SK-N-SH (cell line): ENCODE data around the gene TBL3. TPM values are rescaled to one million over a fixed set of nuclear protein-coding genes. Genes with fewer than 3 reads are reported as not detected.

Experiments
- CTCF ChIA-PET: fragments of 300-600, 350-600 bp; formaldehyde crosslinking; extraction: SDS; loops from one replicate; lab custom pipeline; 2021; lab: Yijun Ruan, JAX
- POLR2A ChIA-PET: fragments of 350-600 bp; sonication (Branson Sonifier 250); formaldehyde crosslinking; extraction: SDS; loops from one replicate; lab custom pipeline; 2020; ENCODE audit warnings: antibody characterized with exemption, inconsistent platforms; lab: Yijun Ruan, JAX
- DNase-seq: peaks from one replicate; pipeline ENCODE4 v3.0.0; 2012
- H2AFZ ChIP-seq: fragments of 200-600 bp; sonication (generic); 2 replicates; pipeline ENCODE4 v1.8.1; 2016; ENCODE audit warnings: antibody characterized with exemption, mild to moderate bottlenecking, low read depth
- H3F3A ChIP-seq: fragments of 200-600 bp; sonication (generic); replicated peaks from 2 replicates; pipeline ENCODE3; 2016; ENCODE audit warnings: antibody characterized with exemption, mild to moderate bottlenecking; ENCODE audit not compliant: insufficient read depth
- H3K27ac ChIP-seq, 2 experiments: fragments of 200-500 bp in 1 of 2; fragments of 200-600 bp in 1 of 2; sonication (Bioruptor generic) in 1 of 2; sonication (generic), shearing (Covaris generic) in 1 of 2; 2 replicates each; pipeline versions ENCODE4 v1.5.1 to v1.6.1; 2014 to 2016; ENCODE audit warnings: low read depth in 2 of 2, inconsistent platforms in 1 of 2, low read length in 1 of 2, mild to moderate bottlenecking in 1 of 2, mixed read lengths in 1 of 2
- H3K27me3 ChIP-seq: fragments of 200-600 bp; sonication (generic), shearing (Covaris generic); 2 replicates; pipeline ENCODE4 v1.6.1; 2016; ENCODE audit warnings: mixed run types; ENCODE audit not compliant: insufficient read depth
- H3K36me3 ChIP-seq, 2 experiments: fragments of 200-500 bp in 1 of 2; fragments of 200-600 bp in 1 of 2; sonication (Bioruptor generic) in 1 of 2; sonication (generic) in 1 of 2; replicated peaks in 1 of 2; 2 replicates each; pipeline versions ENCODE3 to v1.5.1; 2014 to 2016; ENCODE audit warnings: low read length in 1 of 2, mild to moderate bottlenecking in 1 of 2; ENCODE audit not compliant: insufficient read depth in 2 of 2, control insufficient read depth in 1 of 2
- H3K4me1 ChIP-seq, 2 experiments: fragments of 200-500 bp in 1 of 2; fragments of 200-600 bp in 1 of 2; sonication (Bioruptor generic) in 1 of 2; sonication (generic), shearing (Covaris generic) in 1 of 2; 2 replicates each; pipeline versions ENCODE4 v1.5.1 to v1.6.1; 2014 to 2016; ENCODE audit warnings: low read depth in 1 of 2, low read length in 1 of 2, mixed run types in 1 of 2; ENCODE audit not compliant: insufficient read depth in 2 of 2, control insufficient read depth in 1 of 2
- H3K4me2 ChIP-seq: fragments of 200-600 bp; sonication (generic), shearing (Covaris generic); 2 replicates; pipeline ENCODE4 v1.6.1; 2017; ENCODE audit warnings: mixed run types
- H3K4me3 ChIP-seq, 2 experiments: fragments of 200-500 bp in 1 of 2; fragments of 200-600 bp in 1 of 2; sonication (Bioruptor generic) in 1 of 2; sonication (generic), shearing (Covaris generic) in 1 of 2; 2 replicates each; pipeline versions ENCODE4 v1.5.1 to v1.8.1; 2014 to 2016; ENCODE audit warnings: low read depth in 2 of 2, inconsistent platforms in 1 of 2, low read length in 1 of 2, mild to moderate bottlenecking in 1 of 2, mixed read lengths in 1 of 2, moderate library complexity in 1 of 2
- H3K79me2 ChIP-seq: fragments of 200-600 bp; sonication (generic); 2 replicates; pipeline ENCODE4 v1.8.1; 2017; ENCODE audit warnings: mild to moderate bottlenecking; ENCODE audit not compliant: insufficient read depth
- H3K9ac ChIP-seq: fragments of 200-600 bp; sonication (generic); 2 replicates; pipeline ENCODE4 v1.6.1; 2017; ENCODE audit warnings: mixed run types
- H3K9me2 ChIP-seq: fragments of 200-600 bp; sonication (generic); 2 replicates; pipeline ENCODE4 v1.6.1; 2017; ENCODE audit warnings: mixed run types
- H3K9me3 ChIP-seq: fragments of 200-600 bp; sonication (generic); 2 replicates; pipeline ENCODE4 v1.6.1; 2017; ENCODE audit warnings: mixed run types, mild to moderate bottlenecking, moderate library complexity
- H4K20me1 ChIP-seq: fragments of 200-600 bp; sonication (generic); 2 replicates; pipeline ENCODE4 v1.6.1; 2017; ENCODE audit warnings: mild to moderate bottlenecking, mixed run types; ENCODE audit not compliant: insufficient read depth
- EZH2phosphoT487 ChIP-seq: fragments of 200-600 bp; sonication (generic); IDR thresholded peaks from 2 replicates; pipeline ENCODE4 v1.6.1; 2017; ENCODE audit warnings: low read depth, mixed run types, mild to moderate bottlenecking, antibody characterized with exemption, moderate library complexity, borderline replicate concordance
- FOSL2 ChIP-seq: IDR thresholded peaks from 2 replicates; pipeline ENCODE4 v1.4.0; 2012; ENCODE audit warnings: low read depth, mild to moderate bottlenecking, moderate library complexity, borderline replicate concordance
- FOXJ3 ChIP-seq: sonication (generic); formaldehyde crosslinking; IDR thresholded peaks from 2 replicates; pipeline ENCODE4 v1.5.1; 2020; ENCODE audit warnings: mild to moderate bottlenecking, missing genetic modification reagents
- FOXM1 ChIP-seq: IDR thresholded peaks from 2 replicates; pipeline ENCODE4 v1.4.0; 2012; ENCODE audit warnings: low read depth, mild to moderate bottlenecking
- GATA2 ChIP-seq: sonication (generic); formaldehyde crosslinking; IDR thresholded peaks from 2 replicates; pipeline ENCODE4 v1.5.0; 2020; ENCODE audit warnings: mild to moderate bottlenecking, missing genetic modification reagents
- JUND ChIP-seq: IDR thresholded peaks from 2 replicates; pipeline ENCODE4 v1.4.0; 2012
- MAX ChIP-seq: IDR thresholded peaks from 2 replicates; pipeline ENCODE4 v1.4.0; 2012; ENCODE audit warnings: low read depth
- MEF2A ChIP-seq: IDR thresholded peaks from 2 replicates; pipeline ENCODE4 v1.4.0; 2012; ENCODE audit warnings: low read depth, borderline replicate concordance
- RCOR1 ChIP-seq: fragments of 150-350 bp; IDR thresholded peaks from 2 replicates; pipeline ENCODE4 v1.6.1; 2017; ENCODE audit warnings: antibody characterized with exemption, low read length
- RXRA ChIP-seq: IDR thresholded peaks from 2 replicates; pipeline ENCODE4 v1.4.0; 2012; ENCODE audit warnings: low read depth, mild to moderate bottlenecking, borderline replicate concordance
- SIN3A ChIP-seq: IDR thresholded peaks from 2 replicates; pipeline ENCODE4 v1.6.1; 2012; ENCODE audit warnings: low read depth, mild to moderate bottlenecking, low read length, moderate library complexity, borderline replicate concordance
- SMC3 ChIP-seq: IDR thresholded peaks from 2 replicates; pipeline ENCODE4 v1.6.1; 2012; ENCODE audit warnings: low read depth, low read length, improper control_type of control experiment
- TCF12 ChIP-seq: IDR thresholded peaks from 2 replicates; pipeline ENCODE4 v1.4.0; 2012
- YY1 ChIP-seq: IDR thresholded peaks from 2 replicates; pipeline ENCODE4 v1.4.0; 2012; ENCODE audit warnings: low read depth, mild to moderate bottlenecking
- WGBS: methylation state at CpG from one replicate; pipeline ENCODE4 v1.1.6; 2017; ENCODE audit warnings: low lambda C conversion rate; 5-methylcytosine and 5-hydroxymethylcytosine counted together
- polyA plus RNA-seq, 3 experiments: library from polyadenylated mRNA; depleted of rRNA; stranded (reverse); fragments of >200 nt; gene quantifications; 2 replicates each; pipeline ENCODE4 v1.2.3, GENCODE V29; 2012
- TF ChIP-seq, protein P1 (sequence below): fragments of 150-350 bp; IDR thresholded peaks from 2 replicates; pipeline ENCODE4 v1.6.1; 2017; ENCODE audit warnings: antibody characterized with exemption, low read length, low read depth, borderline replicate concordance
- TF ChIP-seq, protein P2 (sequence below): IDR thresholded peaks from 2 replicates; pipeline ENCODE4 v1.4.0; 2012; ENCODE audit warnings: low read depth, borderline replicate concordance
- TF ChIP-seq, protein P3 (sequence below): fragments of 150-350 bp; IDR thresholded peaks from 2 replicates; pipeline ENCODE4 v1.6.1; 2016; ENCODE audit warnings: mild to moderate bottlenecking, low read depth, low read length
- TF ChIP-seq, protein P4 (sequence below): fragments of 200-600 bp; sonication (generic); IDR thresholded peaks from 2 replicates; pipeline ENCODE4 v1.6.1; 2017; ENCODE audit warnings: antibody characterized with exemption, mild to moderate bottlenecking, moderate library complexity
- TF ChIP-seq, protein P5 (sequence below): IDR thresholded peaks from 2 replicates; pipeline ENCODE4 v1.4.0; 2012; ENCODE audit warnings: low read depth, borderline replicate concordance

Gene TBL3
- polyA plus RNA-seq, 1 of the 3 experiments (the other 2 are of a cell fraction), result 37.1 TPM

GRCh38 chr16:1982013-1982433 lies 10.2 kb downstream of the TBL3 start:
- TF ChIP-seq JUND (no peak), YY1 (no peak), MEF2A (no peak), FOSL2 (no peak), RXRA (no peak), GATA2 (no peak), TCF12 (no peak), EZH2phosphoT487 (no peak), FOXJ3 (CRISPR knock-in tag) (no peak), RCOR1 (no peak), FOXM1 (no peak), MAX (no peak), SIN3A (no peak), SMC3 (no peak)
- TF ChIP-seq, protein P1, sequence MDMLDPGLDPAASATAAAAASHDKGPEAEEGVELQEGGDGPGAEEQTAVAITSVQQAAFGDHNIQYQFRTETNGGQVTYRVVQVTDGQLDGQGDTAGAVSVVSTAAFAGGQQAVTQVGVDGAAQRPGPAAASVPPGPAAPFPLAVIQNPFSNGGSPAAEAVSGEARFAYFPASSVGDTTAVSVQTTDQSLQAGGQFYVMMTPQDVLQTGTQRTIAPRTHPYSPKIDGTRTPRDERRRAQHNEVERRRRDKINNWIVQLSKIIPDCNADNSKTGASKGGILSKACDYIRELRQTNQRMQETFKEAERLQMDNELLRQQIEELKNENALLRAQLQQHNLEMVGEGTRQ, result no peak
- TF ChIP-seq, protein P2, sequence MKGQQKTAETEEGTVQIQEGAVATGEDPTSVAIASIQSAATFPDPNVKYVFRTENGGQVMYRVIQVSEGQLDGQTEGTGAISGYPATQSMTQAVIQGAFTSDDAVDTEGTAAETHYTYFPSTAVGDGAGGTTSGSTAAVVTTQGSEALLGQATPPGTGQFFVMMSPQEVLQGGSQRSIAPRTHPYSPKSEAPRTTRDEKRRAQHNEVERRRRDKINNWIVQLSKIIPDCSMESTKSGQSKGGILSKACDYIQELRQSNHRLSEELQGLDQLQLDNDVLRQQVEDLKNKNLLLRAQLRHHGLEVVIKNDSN, result no peak
- TF ChIP-seq, protein P3, sequence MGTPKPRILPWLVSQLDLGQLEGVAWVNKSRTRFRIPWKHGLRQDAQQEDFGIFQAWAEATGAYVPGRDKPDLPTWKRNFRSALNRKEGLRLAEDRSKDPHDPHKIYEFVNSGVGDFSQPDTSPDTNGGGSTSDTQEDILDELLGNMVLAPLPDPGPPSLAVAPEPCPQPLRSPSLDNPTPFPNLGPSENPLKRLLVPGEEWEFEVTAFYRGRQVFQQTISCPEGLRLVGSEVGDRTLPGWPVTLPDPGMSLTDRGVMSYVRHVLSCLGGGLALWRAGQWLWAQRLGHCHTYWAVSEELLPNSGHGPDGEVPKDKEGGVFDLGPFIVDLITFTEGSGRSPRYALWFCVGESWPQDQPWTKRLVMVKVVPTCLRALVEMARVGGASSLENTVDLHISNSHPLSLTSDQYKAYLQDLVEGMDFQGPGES, result no peak
- TF ChIP-seq, protein P4, sequence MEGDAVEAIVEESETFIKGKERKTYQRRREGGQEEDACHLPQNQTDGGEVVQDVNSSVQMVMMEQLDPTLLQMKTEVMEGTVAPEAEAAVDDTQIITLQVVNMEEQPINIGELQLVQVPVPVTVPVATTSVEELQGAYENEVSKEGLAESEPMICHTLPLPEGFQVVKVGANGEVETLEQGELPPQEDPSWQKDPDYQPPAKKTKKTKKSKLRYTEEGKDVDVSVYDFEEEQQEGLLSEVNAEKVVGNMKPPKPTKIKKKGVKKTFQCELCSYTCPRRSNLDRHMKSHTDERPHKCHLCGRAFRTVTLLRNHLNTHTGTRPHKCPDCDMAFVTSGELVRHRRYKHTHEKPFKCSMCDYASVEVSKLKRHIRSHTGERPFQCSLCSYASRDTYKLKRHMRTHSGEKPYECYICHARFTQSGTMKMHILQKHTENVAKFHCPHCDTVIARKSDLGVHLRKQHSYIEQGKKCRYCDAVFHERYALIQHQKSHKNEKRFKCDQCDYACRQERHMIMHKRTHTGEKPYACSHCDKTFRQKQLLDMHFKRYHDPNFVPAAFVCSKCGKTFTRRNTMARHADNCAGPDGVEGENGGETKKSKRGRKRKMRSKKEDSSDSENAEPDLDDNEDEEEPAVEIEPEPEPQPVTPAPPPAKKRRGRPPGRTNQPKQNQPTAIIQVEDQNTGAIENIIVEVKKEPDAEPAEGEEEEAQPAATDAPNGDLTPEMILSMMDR, result no peak
- TF ChIP-seq, protein P5, sequence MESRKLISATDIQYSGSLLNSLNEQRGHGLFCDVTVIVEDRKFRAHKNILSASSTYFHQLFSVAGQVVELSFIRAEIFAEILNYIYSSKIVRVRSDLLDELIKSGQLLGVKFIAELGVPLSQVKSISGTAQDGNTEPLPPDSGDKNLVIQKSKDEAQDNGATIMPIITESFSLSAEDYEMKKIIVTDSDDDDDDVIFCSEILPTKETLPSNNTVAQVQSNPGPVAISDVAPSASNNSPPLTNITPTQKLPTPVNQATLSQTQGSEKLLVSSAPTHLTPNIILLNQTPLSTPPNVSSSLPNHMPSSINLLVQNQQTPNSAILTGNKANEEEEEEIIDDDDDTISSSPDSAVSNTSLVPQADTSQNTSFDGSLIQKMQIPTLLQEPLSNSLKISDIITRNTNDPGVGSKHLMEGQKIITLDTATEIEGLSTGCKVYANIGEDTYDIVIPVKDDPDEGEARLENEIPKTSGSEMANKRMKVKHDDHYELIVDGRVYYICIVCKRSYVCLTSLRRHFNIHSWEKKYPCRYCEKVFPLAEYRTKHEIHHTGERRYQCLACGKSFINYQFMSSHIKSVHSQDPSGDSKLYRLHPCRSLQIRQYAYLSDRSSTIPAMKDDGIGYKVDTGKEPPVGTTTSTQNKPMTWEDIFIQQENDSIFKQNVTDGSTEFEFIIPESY, result no peak
- no peaks in the 10 kb centered on the region for H3K9me3 ChIP-seq
- peaks cover 15% of the 10 kb centered on the region for H3F3A ChIP-seq
- no peak overlapping the region for H3K27ac ChIP-seq
- CTCF ChIA-PET, result interaction anchor here (0.7 to 3.3 kb wide), 7 partner anchors 10 to 119 kb away, joined by 3 to 19 read pairs (median 3); partner anchors contain the start of genes RPS2 and TBL3
- no peak overlapping the region for H3K4me3 ChIP-seq
- peaks cover 5 to 31% of the 10 kb centered on the region in 2 experiments for H3K36me3 ChIP-seq
- POLR2A ChIA-PET, result interaction anchor here (0.7 to 2.2 kb wide), 2 partner anchors 17 to 85 kb away, joined by 3 to 12 read pairs; partner anchors contain the start of gene RPS2
- no peaks in the 10 kb centered on the region for H4K20me1 ChIP-seq
- no peaks in the 10 kb centered on the region for H3K27me3 ChIP-seq
- no peak overlapping the region for H2AFZ ChIP-seq
- H3K9ac ChIP-seq, result no peak overlapping the region
- no peaks in the 10 kb centered on the region for H3K9me2 ChIP-seq
- peaks cover 19% of the 10 kb centered on the region; the same call in 1 of the 2 replicates for H3K79me2 ChIP-seq
- peaks cover 8 to 20% of the 10 kb centered on the region in 2 experiments; a peak in 2 of 4 replicates for H3K4me1 ChIP-seq
- no peak for DNase-seq
- WGBS, result 14% methylated on average over 1 of the region's 5 CpGs
- no peak overlapping the region for H3K4me2 ChIP-seq
